ENCODE measurements around the gene ADCY1. TPM values are rescaled to one million over a fixed set of nuclear protein-coding genes. Genes with fewer than 3 reads are reported as not detected.

The ADCY1 gene
- total RNA-seq, 1 donor from 2014 or later = 0.17 TPM

GRCh38 chr7:45578022-45578421, 3.9 kb downstream of the ADCY1 start:
- DNase-seq = no peak

DNA sequence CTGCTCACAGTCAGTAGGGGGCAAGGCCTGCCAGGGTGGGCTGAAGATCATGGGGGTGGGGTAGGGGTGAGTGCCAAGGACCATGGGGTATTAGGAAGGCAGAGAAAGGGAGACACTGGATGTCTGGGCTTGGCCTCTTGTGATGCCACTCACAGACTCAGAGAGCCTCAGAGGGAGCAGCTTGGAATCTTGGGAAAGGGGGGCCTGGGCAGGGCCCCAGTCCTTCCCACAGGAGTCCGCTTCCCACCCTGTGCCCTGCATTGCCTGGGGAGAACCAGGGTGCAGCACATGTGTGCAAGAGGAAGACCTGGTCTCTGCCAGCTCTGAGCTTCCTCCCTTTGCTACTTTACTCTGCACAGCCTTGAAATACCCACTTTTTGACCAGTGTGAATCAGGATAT, 4.3 kb downstream of the ADCY1 start:
- DNase-seq = no peak

DNA sequence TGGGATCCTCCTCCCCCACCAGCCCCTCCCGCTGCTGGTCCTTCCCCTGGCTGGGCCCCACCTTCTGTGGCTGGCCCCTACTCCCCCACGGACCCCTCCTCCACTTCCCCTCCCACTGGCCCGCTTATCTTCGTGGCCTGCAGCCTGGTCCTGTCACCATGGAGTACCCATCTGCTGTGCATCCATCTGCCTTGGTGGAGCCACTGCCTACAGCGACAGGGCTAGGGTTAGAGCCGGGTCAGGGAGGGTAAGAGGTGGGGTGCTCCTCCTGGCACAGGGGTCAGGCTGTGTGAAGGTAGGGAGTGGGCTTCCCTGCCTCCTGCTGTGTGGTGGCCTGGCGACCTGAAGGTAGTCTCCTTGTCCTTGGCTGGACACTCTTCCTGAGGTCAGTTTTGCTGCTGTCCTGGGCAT, 5.2 kb downstream of the ADCY1 start:
- no peak for DNase-seq

GRCh38 chr7:45580053-45580872, 6.1 kb downstream of the ADCY1 start:
- peak; percentile 14 for DNase-seq

DNA sequence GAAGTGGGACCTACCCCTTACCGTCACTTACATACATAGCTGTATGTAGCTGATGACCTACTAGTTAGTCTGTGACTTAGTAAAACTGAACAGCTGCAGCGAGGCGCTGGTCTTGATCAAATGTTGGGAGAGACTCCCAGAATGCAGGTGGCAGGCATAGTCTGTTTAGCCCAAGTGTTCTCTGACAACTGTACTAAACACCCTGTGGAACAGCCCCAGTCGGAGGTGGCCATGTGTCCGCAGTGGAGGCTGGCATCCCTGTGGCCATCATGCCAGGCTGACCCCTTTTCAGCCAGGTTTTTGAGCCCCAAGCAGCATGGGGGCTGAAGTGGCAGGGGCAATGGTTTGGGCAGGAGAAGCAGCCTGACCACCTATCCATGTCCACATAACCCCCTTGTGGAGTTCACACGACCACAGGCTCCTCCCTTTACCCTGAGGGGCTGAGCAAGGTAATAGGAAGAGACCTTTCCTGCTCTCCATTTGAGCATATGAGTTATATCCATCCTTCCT, 7.2 kb downstream of the ADCY1 start:
- DNase-seq = no peak

- no peak for DNase-seq
Observed at GRCh38 chr7:45582136-45582749, 8.1 kb downstream of the ADCY1 start.

- no peak for DNase-seq
Observed at GRCh38 chr7:45582868-45583277, 8.7 kb downstream of the ADCY1 start.

DNA sequence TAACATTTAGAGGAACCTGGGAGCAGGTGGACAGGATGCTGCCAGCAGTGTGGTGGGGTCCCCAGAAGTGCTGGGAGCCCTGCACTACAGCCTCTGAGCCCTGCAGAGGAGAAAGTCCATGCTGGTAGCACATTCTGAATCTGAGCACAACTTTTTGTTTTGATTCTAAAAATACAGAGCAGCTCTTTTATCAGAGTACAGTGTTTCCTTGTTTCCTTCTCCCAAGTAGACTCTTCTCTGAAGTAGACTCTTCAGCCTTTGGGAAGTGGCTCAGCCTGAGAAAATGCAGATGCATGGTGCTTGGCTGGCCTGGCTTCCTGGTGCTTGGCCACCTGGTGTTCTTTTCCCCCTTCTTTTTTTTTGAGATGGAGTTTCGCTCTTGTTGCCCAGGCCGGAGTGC, 9.1 kb downstream of the ADCY1 start:
- DNase-seq = no peak

- no peak for DNase-seq
Observed at GRCh38 chr7:45584261-45585210, 10.4 kb downstream of the ADCY1 start.

GRCh38 chr7:45585628-45586027, 11.5 kb downstream of the ADCY1 start:
- DNase-seq = no peak

- DNase-seq = no peak
Observed at GRCh38 chr7:45586542-45587520, 12.7 kb downstream of the ADCY1 start.

DNA sequence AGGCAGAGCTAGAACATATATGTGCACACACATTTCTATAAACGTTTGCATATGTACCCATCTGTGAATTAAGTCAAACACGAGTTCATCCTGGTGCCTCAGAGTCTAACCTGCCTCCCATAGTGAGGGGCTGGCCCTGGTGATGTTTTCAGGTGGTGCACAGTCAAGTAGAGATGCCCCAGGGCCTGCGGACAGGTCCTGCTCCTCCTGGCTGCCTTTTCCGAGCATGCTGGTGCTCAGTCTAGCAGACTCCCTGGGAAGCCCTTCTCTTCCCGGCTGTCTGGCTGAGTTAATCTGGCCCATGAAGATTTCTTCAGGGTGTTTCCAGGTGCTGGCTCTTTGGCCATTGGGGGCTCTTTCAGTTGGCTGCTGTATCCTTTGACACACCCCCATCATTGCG, 14.3 kb downstream of the ADCY1 start:
- no peak for DNase-seq

DNA sequence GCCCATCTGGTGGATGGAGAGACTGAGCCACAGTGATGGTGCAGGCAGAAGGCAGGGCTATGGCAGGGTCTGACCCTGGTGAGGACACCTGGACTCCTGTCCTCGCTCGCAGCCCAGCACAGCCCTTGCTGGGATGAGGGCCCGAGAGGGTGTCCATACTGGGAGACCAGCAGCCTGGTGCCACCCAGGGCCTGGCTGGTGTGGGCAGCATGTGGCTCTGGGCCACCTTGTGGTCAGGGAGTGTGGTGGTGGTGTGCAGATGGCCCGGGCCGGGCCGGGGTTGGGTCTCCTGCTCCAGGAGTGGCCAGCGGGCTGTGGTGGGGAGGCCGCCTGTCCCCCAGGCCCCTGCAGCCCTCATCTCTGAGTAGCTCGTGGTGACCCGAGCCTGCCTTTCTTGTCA, 14.9 kb downstream of the ADCY1 start:
- no peak for DNase-seq

DNA sequence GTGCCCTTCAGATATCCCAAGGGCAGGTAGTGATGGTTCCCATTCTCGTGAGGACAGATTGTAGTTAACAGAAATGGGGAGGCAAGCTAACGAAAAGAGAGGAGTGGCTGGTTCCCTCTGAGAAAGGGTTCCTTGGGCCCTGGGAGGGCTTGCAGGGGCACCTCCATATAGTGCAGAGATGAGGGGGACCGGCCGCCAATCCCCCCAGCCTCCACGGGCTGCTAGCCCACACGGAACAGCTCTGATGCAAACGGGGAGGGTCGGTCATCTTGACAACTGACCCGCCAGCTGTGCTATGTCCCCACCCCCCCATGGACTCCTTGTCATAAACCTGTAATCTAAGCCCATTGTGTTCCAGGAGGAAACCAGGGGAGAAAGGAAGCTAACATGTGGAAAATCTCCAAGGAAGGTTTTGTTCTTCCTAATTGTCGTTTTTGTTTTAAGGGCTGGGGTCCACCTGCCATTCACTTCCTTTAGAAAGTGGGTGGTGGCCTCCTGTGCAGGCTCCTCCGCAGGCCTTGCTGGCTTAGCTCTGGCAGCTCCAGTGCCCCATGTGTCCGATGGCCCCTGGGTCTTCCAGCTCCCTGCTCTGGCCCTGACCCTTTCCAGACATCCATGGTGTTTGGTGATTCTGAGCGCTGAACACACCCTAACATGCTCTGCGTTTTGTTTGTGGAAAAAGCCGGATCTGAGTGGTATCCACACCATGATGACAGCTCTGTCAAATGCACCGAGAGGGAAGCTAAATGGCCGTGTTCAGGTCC, 15.9 kb downstream of the ADCY1 start:
- DNase-seq = no peak

- DNase-seq = no peak
Observed at GRCh38 chr7:45590679-45591057, 16.5 kb downstream of the ADCY1 start.

GRCh38 chr7:45591101-45591906, 17.1 kb downstream of the ADCY1 start:
- DNase-seq = no peak

DNA sequence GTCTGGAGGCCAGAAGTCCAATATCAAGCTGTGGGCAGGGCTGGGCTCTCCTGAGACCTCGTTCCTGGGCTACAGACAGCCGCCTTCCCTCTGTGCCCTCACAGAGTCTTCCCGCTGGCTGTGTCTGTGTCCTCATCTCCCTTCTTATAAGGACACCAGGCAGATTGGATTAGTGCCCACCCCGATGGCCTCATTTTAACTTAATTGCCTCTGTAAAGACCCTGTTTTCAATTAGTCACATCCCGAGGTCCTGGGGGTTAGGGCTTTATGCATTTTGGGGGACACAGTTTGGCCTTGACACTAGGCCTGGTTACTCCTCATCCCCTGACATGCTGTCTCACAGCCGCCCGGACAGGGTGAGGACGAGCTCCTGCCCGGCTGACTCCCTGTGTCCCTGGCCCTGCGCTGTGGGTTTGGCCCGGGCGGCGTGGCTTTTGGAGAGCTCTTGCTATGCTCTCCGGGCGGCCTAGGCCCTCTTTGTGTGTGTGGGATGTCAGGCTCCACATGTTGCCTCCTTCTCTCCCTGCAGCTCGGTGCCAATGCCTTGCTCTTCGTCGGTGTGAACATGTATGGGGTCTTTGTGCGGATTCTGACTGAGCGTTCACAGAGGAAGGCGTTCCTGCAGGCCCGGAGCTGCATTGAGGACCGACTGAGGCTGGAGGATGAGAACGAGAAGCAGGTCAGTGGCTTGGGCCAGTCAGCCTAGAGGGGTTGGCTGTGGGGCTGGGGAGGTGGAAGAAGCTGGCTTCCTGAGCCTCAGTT, 18.2 kb downstream of the ADCY1 start:
- DNase-seq = no peak

GRCh38 chr7:45593121-45593541, 19.0 kb downstream of the ADCY1 start:
- DNase-seq = no peak

GRCh38 chr7:45593877-45594276, 19.7 kb downstream of the ADCY1 start:
- DNase-seq = no peak

Data from dermis blood vessel endothelial cell (primary cell).